GM19395 (cell line): ENCODE data around the gene RAMAC.
"Not testable (repeated sequence)": the region's sequence is repeated elsewhere in the genome, so short reads cannot be mapped to it uniquely, and the experiment has no call there.

Experiments
- ATAC-seq: cut with Tn5 transposase; IDR thresholded peaks from one replicate; pipeline ENCODE4 v1.9.1; 2021; ENCODE audit warnings: mild to moderate bottlenecking, moderate library complexity; ENCODE audit not compliant: unreplicated experiment

RAMAC gene

DNA sequence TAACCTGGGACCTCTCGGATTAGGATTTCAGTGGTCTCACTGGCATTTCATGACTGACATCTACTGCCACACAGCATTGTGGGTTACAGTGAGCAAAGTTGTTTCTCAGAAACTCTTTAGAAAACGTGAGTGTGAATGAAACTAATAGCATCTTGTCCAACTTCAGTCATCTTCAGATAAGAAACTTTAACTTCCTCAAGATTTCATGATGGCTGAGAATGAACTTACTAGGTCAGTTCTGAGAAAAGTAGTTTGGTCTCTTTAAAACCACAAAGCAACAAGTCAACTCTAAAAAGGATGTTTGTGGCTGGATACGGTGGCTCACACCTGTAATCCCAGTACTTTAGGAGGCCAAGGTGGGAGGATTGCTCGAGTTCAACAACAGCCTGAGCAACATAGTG, 19.3 kb upstream of the RAMAC start:
- ATAC-seq = peak; percentile 92

DNA sequence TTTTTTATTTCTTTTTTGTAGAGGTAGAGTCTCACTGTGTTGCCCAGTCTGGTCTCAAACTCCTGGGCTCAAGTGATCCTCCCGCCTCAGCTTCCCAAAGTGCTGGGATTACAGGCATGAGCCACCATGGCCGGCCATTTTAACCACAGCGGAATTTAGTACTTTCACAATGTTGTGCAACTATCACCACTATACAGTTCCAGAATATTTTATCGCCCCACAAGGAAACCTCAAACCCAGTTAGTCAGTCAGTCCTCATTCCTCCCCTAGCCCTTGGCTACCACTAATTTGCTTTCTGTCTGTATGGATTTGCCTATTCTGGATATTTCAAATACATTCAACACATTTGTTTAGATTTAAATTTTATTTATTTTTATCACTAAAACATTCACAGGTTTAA, 17.9 kb upstream of the RAMAC start:
- no peak for ATAC-seq

GRCh38 chr15:82969353-82969752, 16.7 kb upstream of the RAMAC start:
- ATAC-seq = no peak

DNA sequence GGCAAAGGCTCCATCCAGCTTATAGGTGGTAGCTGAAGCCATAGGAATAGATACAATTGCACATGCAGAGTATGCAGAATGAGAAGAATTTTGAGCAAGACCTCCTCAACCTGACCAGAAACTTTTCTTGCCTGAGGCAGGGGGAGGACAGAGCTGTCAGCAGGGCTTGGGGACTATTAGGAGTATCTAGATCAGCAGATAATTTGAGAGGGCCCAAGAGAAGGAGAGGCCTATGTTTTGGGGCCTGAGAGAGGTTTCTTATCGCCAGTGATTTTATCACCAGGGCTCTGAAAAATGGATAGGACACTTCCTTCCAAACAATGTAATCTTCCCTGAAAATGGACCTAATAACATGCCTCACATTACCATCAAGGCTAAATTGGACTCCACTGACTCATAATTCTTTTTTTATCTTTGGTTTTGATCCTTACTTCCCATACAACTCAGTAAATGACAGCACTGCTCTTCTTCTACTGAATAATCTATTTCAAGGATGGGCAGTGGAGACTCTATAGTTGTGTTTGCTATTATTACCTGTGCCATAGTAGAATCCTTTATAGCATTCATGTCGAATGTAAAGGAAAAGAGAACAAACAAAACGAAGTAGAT, 15.8 kb upstream of the RAMAC start:
- ATAC-seq = no peak

DNA sequence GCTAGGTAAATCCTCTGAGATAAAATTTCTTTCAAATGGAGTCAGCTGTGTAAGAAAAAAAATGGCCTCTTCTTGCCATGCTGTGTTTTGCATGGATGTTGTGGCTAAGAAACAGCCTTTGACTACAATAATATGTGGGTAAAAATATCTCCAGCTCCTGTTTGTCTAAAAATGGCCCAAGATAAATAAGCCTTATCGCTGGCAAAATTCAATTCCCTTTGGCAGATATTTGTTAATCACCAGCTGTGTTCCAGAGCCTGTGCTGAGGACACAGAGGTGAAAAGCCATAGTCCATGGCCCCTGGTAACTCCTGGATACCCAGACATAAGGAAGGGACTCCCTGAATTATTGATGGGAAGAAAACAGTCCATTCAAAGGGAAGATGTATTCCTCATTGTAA, 15.3 kb upstream of the RAMAC start:
- ATAC-seq = no peak

- ATAC-seq = no peak
These were observed 14.6 kb upstream of the RAMAC start for GRCh38 chr15:82971218-82971984.

DNA sequence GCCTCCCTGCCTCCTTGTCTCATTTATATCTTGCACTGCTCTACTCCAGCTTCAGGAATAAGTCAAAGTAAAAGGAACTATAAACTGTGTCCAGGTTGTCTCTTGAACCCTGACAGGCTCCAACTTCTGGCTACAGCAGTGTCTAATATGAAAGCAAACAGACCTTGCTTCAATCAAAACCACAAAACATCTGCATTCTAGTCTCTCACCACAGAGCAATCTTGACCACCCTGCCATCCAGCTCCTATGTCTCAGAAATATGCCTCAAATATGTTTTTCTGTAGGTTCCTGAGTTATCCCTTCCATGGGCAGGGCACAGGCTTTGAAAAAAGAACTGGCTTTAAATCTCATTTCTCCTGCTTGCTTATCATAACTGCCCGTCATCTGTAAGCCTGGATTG, 13.0 kb upstream of the RAMAC start:
- no peak for ATAC-seq

DNA sequence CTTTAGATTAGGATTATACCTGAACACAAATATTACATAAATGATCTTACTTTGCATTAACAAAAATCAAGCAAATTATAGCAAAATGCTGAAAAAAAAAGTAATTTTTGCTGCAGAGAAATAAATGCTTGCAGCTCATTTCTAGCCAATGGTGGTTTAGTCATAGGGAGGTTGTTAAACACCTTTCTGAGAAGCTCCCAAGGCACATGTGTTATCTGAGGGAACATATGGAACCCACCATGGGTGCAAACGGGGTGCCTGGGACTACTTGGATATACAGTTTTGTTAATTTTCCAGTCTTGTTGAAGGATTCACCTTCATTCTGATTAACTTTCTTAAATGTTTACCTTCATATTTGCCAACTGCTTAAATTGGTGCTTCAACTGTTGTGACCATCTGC, 8.9 kb upstream of the RAMAC start:
- ATAC-seq = no peak

DNA sequence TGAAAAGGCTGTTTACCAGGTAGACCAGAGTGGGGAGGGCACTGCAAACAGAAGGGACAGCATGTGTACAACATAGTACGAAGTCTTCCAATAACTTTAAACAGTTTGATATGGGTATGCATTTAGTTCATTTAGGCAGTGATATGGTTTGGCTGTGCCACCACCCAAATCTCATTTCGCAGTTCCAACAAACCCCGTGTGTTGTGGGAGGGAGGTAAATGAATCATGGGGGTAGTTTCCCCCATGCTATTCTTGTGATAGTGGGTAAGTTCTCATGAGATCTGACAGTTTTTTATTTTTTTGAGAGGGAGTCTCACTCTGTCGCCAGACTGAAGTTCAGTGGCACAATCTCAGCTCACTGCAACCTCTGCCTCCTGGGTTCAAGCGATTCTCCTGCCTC, 7.6 kb upstream of the RAMAC start:
- no peak for ATAC-seq

GRCh38 chr15:82979726-82980125, 6.3 kb upstream of the RAMAC start:
- no peak for ATAC-seq

DNA sequence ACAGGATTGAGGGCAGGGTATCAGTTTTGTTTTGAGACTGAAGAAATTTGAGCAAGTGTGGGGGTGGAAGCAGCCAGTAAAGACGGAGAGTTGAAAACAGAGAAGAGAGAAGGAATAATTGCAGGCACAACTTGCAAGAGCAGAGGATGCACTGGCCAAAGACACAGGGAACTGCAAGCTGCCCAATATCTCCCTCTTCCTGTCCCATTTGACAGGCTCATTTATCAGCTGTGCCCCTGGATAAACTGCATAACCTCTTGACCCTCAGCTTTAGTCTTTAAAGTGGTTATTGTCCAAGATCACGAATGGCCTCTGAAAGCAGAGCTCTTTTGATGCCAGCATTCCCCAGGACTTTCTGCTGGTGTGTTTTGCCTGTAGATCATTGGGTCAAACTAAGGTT, 5.0 kb upstream of the RAMAC start:
- no peak for ATAC-seq

GRCh38 chr15:82986442-82986780, 401 bp downstream of the RAMAC start:
- ATAC-seq = peak; percentile 39

- no peak for ATAC-seq
These were observed 6.5 kb downstream of the RAMAC start for GRCh38 chr15:82992436-82992998.

- no peak for ATAC-seq
These were observed 7.1 kb downstream of the RAMAC start for GRCh38 chr15:82993144-82993543.

- ATAC-seq = no peak
These were observed 9.1 kb downstream of the RAMAC start for GRCh38 chr15:82995076-82995475.

- no peak for ATAC-seq
These were observed 9.9 kb downstream of the RAMAC start for GRCh38 chr15:82995938-82996337.

DNA sequence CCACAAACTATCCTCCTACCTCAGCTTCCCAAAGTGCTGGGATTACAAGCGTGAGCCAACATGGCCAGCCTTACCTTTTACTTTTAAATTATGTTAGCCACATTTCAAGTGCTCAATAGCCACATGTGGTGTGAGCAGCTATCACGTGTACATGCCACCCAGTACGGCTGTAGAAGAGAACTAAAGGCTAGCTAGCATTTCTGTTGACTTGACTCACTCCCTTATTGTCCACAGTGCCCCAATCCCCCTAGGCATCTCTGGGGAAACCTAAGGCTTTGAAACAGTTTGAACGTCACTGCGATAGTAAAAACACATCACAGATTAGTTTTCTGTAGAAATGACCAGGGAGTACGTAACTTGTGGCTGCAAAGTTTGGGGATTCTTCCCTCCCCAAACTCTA, 13.4 kb downstream of the RAMAC start:
- no peak for ATAC-seq

GRCh38 chr15:82999905-83000671, 14.1 kb downstream of the RAMAC start:
- peak; percentile 80 for ATAC-seq

DNA sequence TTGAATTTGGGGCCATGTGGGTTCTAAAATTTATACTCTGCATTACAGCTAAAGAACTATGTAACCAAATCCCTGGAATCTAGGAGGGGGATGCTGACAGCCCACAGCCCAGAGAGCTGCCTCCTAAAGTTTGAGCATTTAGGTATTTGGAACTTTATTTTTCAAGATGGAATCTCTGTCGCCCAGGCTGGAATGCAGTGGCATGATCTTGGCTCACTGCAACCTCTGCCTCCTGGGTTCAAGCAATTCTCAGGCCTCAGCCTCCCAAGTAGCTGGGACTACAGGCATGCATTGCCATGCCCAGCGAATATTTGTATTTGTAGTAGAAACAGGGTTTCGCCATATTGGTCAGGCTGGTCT, 14.6 kb downstream of the RAMAC start:
- ATAC-seq = not testable (repeated sequence)

DNA sequence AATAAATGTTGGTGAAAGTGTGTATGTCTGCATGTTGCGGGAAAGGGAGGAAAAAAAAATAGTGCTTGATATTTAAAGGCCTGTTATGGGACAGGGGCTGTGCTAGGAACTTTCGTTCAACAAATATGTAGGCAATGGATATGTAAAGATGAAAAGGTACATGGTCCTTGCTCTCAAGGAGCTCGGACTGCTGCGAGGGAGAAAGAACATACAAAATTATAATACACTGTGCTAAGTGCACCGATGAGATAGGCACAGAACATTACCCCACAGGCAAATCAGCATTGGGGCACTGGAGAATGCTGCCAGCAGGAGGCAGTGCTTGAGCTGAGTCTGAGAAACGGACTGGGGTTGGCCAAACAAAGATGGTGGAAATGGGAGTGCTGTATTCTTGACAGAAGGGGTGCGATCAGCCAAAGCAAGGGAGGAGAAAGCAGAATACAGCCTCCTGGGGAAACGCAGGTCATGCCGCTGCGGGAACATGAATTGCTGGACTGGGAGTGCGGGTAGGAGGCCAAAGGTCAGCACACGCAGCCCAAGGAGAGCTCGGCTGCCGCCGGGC, 24.8 kb downstream of the RAMAC start:
- peak; percentile 78 for ATAC-seq

DNA sequence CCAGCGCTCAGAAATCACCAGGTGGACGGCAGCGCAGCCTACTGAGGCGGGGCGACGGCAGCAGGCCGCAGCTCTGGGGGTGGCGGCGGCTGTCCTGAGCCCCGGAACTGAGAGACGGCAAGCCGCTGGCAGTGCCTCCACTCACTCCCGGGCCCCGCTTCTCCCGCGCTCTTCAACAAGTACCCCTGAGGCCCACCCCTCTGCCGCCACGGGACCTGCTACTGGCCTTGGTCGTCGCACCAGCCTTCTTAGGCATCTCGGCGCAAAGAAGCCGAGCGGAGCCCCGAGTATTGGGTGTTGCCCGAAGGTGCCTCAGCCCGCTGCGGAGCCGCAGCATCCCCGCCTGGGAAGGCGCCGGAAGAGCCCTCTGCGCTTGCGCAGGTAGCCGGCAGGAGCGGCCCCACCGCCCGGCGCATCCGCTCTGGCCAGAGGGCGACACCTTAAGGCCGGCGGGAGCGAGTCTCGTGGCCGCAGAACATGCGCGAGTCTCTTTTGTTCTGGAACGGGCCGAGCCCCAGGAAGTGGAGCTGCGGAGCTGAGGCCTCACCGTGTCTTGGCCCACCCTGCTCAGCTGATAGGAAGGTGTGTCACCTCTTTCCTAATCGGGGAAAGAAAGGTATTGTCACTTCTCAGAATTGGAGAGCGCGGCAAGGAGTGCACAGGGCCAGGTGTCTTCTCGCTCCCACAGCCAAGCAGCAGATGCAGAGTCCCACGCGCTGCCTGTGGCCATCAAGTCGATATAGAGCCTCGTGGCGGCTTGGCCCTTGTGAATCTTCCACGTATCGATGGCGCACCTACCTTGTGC, 25.5 kb downstream of the RAMAC start, which contains the start of gene C15orf40:
Gene C15orf40 (minus strand): TSS at position 369 of the 805 bp plus-strand sequence. CDS start 32 bp downstream, at position 337.
- peak; percentile 85 for ATAC-seq
